Omental fat pad (tissue), 4 donors: ENCODE measurements around the gene CSNK2A3. TPM values are rescaled to one million over a fixed set of nuclear protein-coding genes. Genes with fewer than 3 reads are reported as not detected.

ENCODE experiments used
- ATAC-seq: fragments of 150-250 bp; one replicate; pipeline ENCODE4 v1.9.1; 2016; ENCODE audit warnings: mild to moderate bottlenecking, moderate library complexity; ENCODE audit not compliant: low FRiP score
- DNase-seq: peaks from one replicate; pipeline ENCODE4 v3.0.0-alpha.2; 2019; ENCODE audit warnings: low spot score
- total RNA-seq, 4 donors: library from RNA; depleted of rRNA; stranded (reverse); fragments of >200 nt; gene quantifications; one replicate each; pipeline ENCODE4 v1.1.0, GENCODE V29; 2016
- TF ChIP-seq, protein P1 (sequence below), 3 donors: fragments of 450-650 bp; IDR thresholded peaks; one replicate each; pipeline ENCODE4 v1.5.1; 2016 to 2017; ENCODE audit warnings: antibody characterized with exemption in 3 of 3, mild to moderate bottlenecking in 3 of 3, moderate library complexity in 2 of 3

The CSNK2A3 gene
- total RNA-seq, 4 donors from 2014 or later, result 1.1 to 2.9 (median 1.6) TPM

DNA sequence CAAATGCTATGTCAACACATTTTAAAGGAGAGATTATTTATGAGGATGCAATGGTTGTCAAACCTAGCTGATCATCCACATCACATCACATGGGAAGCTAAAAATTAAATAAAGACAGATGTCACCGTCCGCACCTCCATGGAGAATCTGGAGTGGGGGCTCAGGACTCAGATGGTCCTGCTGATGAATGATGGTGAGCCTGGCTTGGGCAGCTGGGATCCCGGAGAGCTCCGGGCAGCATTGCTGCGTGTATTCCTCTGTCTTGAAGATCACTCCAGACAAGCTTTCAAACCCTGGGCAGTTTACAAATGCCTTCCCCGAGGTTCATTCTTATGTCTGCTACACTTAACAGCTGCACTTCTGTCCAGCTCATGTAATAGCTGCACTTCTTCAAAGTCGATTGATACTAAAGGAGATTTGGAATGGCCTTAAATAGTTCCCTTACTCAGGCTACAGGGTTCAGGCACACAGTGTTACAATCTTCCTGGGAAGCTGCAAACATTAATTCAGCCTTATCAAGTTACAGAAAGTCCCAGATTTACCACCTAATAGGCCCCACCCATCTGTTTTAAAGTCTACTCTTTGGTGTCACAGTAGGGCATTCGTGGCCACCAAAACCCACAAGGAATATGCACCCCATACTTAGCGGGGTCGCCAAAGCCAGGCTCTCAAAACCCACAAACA, 34.7 kb upstream of the CSNK2A3 start:
- ATAC-seq (no peak), DNase-seq (no peak)
- TF ChIP-seq, protein P1, sequence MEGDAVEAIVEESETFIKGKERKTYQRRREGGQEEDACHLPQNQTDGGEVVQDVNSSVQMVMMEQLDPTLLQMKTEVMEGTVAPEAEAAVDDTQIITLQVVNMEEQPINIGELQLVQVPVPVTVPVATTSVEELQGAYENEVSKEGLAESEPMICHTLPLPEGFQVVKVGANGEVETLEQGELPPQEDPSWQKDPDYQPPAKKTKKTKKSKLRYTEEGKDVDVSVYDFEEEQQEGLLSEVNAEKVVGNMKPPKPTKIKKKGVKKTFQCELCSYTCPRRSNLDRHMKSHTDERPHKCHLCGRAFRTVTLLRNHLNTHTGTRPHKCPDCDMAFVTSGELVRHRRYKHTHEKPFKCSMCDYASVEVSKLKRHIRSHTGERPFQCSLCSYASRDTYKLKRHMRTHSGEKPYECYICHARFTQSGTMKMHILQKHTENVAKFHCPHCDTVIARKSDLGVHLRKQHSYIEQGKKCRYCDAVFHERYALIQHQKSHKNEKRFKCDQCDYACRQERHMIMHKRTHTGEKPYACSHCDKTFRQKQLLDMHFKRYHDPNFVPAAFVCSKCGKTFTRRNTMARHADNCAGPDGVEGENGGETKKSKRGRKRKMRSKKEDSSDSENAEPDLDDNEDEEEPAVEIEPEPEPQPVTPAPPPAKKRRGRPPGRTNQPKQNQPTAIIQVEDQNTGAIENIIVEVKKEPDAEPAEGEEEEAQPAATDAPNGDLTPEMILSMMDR (IDR thresholded peaks at IDR 0.05), result no peak

DNA sequence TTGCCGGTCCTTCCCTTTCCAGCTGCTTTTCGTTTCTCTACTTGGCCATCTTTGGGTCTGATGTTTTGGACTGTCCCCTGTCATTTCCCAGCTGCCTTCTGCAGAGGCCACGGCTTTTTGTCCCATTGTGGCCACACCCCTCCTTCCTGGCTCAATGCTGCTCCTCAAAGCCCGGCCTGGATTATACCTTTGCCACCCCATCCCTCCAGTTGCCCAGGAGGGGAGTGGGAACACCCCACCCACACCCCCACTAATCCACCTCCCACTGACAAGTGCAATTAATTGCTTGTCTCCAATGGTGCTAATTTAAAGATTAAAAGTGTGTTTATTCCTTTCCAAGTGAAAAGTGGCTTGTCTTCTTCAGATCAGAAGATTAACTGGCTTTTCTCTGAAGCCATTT, 34.2 kb upstream of the CSNK2A3 start:
- TF ChIP-seq, protein P1 (IDR thresholded peaks at IDR 0.05), result no peak
- no peak for DNase-seq

DNA sequence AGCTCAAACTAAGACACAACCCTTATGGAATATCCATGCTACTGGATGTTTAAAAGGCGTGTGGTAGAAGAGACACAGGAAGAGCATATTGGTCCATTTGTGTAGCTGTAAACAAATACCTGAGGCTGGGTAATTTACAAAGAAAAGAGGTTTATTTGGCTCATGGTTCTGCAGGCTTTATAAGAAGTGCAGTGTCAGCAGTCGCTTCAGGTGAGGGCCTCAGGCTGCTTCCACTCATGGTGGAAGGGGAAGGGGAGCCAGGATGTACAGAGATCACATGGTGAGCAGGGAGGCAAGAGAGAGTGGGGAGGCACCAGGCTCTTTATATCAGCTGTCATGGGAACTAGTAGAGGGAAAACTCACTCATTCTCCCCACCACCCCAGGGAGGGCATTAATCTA, 31.8 kb upstream of the CSNK2A3 start:
- TF ChIP-seq, protein P1 (IDR thresholded peaks at IDR 0.05), result no peak
- ATAC-seq (no peak), DNase-seq (no peak)

More for the DNA sequence above, 34.2 kb upstream of the CSNK2A3 start:
- no peak for ATAC-seq

DNA sequence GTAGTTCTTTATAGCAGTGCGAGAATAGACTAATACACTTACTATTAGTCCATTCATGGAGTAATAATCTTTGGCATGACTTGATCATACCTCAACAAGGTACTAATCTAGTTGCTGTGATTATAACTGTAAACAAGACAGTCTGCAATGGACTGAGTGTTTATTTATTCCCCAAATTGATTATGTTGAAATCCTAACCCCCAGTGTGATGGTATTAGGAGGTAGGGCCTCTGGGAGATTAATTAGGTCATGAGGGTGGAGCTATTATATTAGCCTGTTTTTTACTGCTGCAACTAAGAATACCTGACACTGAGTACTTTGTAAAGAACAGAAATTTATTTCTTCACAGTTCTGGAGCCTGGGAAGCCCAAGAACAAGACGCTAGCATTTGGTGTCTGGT, 30.9 kb upstream of the CSNK2A3 start:
- TF ChIP-seq, protein P1 (IDR thresholded peaks at IDR 0.05), result no peak
- DNase-seq (no peak), ATAC-seq (no peak)

DNA sequence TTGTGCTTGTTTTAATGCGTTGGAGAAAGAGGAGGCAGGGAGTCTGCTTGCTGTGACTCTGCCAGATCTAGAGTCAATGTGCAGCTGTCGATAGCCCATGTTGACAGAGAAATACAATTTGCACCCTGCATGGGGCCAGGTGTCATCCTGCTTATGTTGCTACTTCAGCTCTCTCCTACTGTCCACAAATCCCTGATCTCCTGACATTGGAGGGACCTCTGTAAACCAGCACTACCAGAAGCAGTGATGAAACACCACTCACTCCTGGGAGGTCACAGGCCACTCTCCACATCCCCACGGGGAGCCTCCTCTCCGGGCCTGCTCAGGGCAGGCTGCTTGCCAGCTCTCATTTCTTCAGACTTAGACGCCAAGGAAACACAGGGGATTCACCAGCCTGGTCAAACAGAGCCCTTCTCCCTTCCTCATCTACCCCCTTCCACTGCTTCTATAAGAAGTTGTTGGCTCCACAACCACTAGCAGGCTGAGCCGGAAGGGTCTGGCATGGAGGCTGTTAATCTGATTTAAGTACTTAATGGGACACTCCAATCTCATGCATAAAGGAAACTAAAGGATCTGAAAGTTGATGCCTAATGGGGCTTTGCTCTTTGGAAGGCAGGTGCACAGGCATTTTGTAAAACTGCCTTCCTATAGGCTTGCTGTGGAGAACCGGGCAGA, 29.9 kb upstream of the CSNK2A3 start:
- ATAC-seq (no peak), DNase-seq (no peak)
- TF ChIP-seq, protein P1 (IDR thresholded peaks at IDR 0.05), result no peak

DNA sequence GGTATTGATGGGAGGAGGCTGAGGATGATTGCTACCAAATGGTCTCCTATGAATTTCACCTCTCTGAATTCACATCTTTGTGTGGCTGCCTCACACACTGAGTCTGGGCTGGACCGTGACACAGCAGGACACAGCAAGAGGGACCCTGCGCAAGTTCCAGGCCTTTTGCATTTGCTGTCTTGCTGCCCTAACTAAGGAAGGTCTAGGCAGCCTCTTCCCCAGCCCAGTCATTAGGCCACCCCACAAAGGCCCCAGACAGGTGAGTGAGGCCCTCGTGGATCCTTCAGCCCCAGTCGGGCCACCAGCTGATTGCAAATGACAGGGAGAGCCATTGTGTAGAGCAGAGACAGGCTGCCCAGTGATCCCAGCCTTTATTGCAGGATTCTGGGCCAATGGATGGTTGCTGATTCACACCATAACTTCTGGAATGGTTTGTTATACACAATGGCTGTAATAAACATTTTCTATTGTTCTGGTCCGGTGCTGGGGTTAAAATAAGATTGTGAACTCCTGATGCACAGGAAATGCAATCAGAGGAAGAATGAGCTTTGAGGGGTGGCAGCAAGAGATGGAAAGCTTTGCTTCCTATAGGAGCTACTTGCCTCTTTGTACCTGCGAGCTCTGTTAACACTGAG, 28.5 kb upstream of the CSNK2A3 start:
- TF ChIP-seq, protein P1 (IDR thresholded peaks at IDR 0.05), result no peak
- ATAC-seq (no peak), DNase-seq (no peak)
